Subcutaneous abdominal adipose tissue (tissue), 5 donors: ENCODE results near the gene ZMAT5.

Source experiments
- H3K27ac ChIP-seq: one replicate; pipeline ENCODE4 v1.7.0; 2013; ENCODE audit warnings: low read depth, mild to moderate bottlenecking, inconsistent platforms, low read length, moderate library complexity
- H3K27me3 ChIP-seq, 5 donors: one replicate each; pipeline ENCODE4 v1.7.0; 2013; ENCODE audit warnings: low read length in 5 of 5, inconsistent platforms in 1 of 5; ENCODE audit not compliant: control insufficient read depth in 5 of 5, insufficient read depth in 4 of 5
- H3K36me3 ChIP-seq, 5 donors: one replicate each; pipeline ENCODE4 v1.7.0; 2013; ENCODE audit warnings: low read length in 5 of 5; ENCODE audit not compliant: control insufficient read depth in 5 of 5, insufficient read depth in 5 of 5
- H3K4me1 ChIP-seq, 5 donors: one replicate each; pipeline ENCODE4 v1.7.0; 2013; ENCODE audit warnings: low read length in 5 of 5, mild to moderate bottlenecking in 3 of 5, moderate library complexity in 1 of 5; ENCODE audit not compliant: control insufficient read depth in 5 of 5, insufficient read depth in 5 of 5
- H3K4me3 ChIP-seq, 5 donors: one replicate each; pipeline ENCODE4 v1.7.0; 2013; ENCODE audit warnings: low read length in 5 of 5, low read depth in 1 of 5
- H3K9ac ChIP-seq, 5 donors: one replicate each; pipeline ENCODE4 v1.7.0; 2013; ENCODE audit warnings: low read length in 5 of 5, mild to moderate bottlenecking in 4 of 5, moderate library complexity in 3 of 5
- H3K9me3 ChIP-seq, 5 donors: one replicate each; pipeline ENCODE4 v1.7.0; 2013; ENCODE audit warnings: low read length in 5 of 5; ENCODE audit not compliant: control insufficient read depth in 5 of 5
- donor health status: healthy.
- donor health status: healthy.
- donor health status: healthy.
- donor health status: healthy.
- donor health status: healthy.

The ZMAT5 gene

GRCh38 chr22:29695129-29695926 lies 71.5 kb downstream of the ZMAT5 start:
- Histone ChIP-seq H3K27me3 (peaks cover 0 to 2% (median under 1%) of the 10 kb centered on the region in 5 donors), H3K9ac (no peak overlapping the region), H3K4me3 (no peak overlapping the region), H3K4me1 (peaks cover 2 to 36% (median 27%) of the 10 kb centered on the region in 5 donors), H3K27ac (no peak overlapping the region), H3K9me3 (no peaks in the 10 kb centered on the region), H3K36me3 (peaks cover 0 to 56% (median 33%) of the 10 kb centered on the region in 5 donors)

GRCh38 chr22:29693671-29694070 lies 73.1 kb downstream of the ZMAT5 start:
- H3K4me1 ChIP-seq, result peaks cover 2 to 40% (median 27%) of the 10 kb centered on the region in 5 donors
- no peak overlapping the region for H3K4me3 ChIP-seq
- no peaks in the 10 kb centered on the region for H3K27me3 ChIP-seq
- H3K36me3 ChIP-seq, result peaks cover 0 to 56% (median 33%) of the 10 kb centered on the region in 5 donors
- H3K27ac ChIP-seq, result no peak overlapping the region
- H3K9me3 ChIP-seq, result no peaks in the 10 kb centered on the region
- H3K9ac ChIP-seq, result peak overlapping the region in 1 of 5 donors; percentile 8

GRCh38 chr22:29693161-29693560 lies 73.6 kb downstream of the ZMAT5 start:
- Histone ChIP-seq H3K27me3 (no peaks in the 10 kb centered on the region), H3K27ac (no peak overlapping the region), H3K36me3 (peaks cover 0 to 59% (median 33%) of the 10 kb centered on the region in 5 donors), H3K4me1 (peaks cover 2 to 40% (median 27%) of the 10 kb centered on the region in 5 donors), H3K4me3 (no peak overlapping the region), H3K9me3 (no peaks in the 10 kb centered on the region), H3K9ac (peak overlapping the region in 1 of 5 donors; percentile 8)

- Histone ChIP-seq H3K4me1 (peaks cover 2 to 40% (median 27%) of the 10 kb centered on the region in 5 donors), H3K27ac (no peak overlapping the region), H3K9ac (no peak overlapping the region)
These were observed 74.5 kb downstream of the ZMAT5 start for GRCh38 chr22:29692327-29692640.

GRCh38 chr22:29691636-29692326 lies 75.0 kb downstream of the ZMAT5 start:
- Histone ChIP-seq H3K4me1 (peaks cover 2 to 40% (median 27%) of the 10 kb centered on the region in 5 donors), H3K27me3 (no peaks in the 10 kb centered on the region), H3K9me3 (no peaks in the 10 kb centered on the region), H3K9ac (no peak overlapping the region), H3K36me3 (peaks cover 0 to 63% (median 40%) of the 10 kb centered on the region in 5 donors), H3K27ac (no peak overlapping the region), H3K4me3 (peak overlapping the region in 1 of 5 donors; percentile 21)

More at GRCh38 chr22:29692327-29692640, 74.5 kb downstream of the ZMAT5 start:
- Histone ChIP-seq H3K4me3 (no peak overlapping the region), H3K36me3 (peaks cover 0 to 62% (median 36%) of the 10 kb centered on the region in 5 donors), H3K9me3 (no peaks in the 10 kb centered on the region), H3K27me3 (no peaks in the 10 kb centered on the region)

- Histone ChIP-seq H3K9ac (no peak overlapping the region), H3K36me3 (peaks cover 0 to 57% (median 39%) of the 10 kb centered on the region in 5 donors), H3K27me3 (no peaks in the 10 kb centered on the region), H3K4me3 (no peak overlapping the region), H3K9me3 (no peaks in the 10 kb centered on the region), H3K27ac (no peak overlapping the region), H3K4me1 (peaks cover 2 to 40% (median 27%) of the 10 kb centered on the region in 5 donors)
These were observed 76.3 kb downstream of the ZMAT5 start for GRCh38 chr22:29690476-29690875.

GRCh38 chr22:29689880-29690213 lies 77.0 kb downstream of the ZMAT5 start:
- Histone ChIP-seq H3K9me3 (no peaks in the 10 kb centered on the region), H3K4me3 (no peak overlapping the region), H3K27ac (no peak overlapping the region), H3K27me3 (no peaks in the 10 kb centered on the region), H3K4me1 (peaks cover 2 to 40% (median 27%) of the 10 kb centered on the region in 5 donors), H3K9ac (no peak overlapping the region), H3K36me3 (peaks cover 0 to 53% (median 35%) of the 10 kb centered on the region in 5 donors)

GRCh38 chr22:29689206-29689879 lies 77.5 kb downstream of the ZMAT5 start:
- H3K9me3 ChIP-seq, result no peaks in the 10 kb centered on the region
- H3K36me3 ChIP-seq, result peaks cover 0 to 53% (median 36%) of the 10 kb centered on the region in 5 donors
- H3K4me3 ChIP-seq, result no peak overlapping the region
- H3K4me1 ChIP-seq, result peaks cover 2 to 40% (median 27%) of the 10 kb centered on the region in 5 donors
- no peak overlapping the region for H3K27ac ChIP-seq
- no peaks in the 10 kb centered on the region for H3K27me3 ChIP-seq
- no peak overlapping the region for H3K9ac ChIP-seq

GRCh38 chr22:29684244-29684643 lies 82.6 kb downstream of the ZMAT5 start:
- Histone ChIP-seq H3K4me3 (no peak overlapping the region), H3K27ac (no peak overlapping the region), H3K4me1 (peaks cover 0 to 18% (median 13%) of the 10 kb centered on the region in 5 donors), H3K9me3 (no peaks in the 10 kb centered on the region), H3K9ac (no peak overlapping the region), H3K36me3 (peaks cover under 1 to 75% (median 51%) of the 10 kb centered on the region in 5 donors), H3K27me3 (no peaks in the 10 kb centered on the region)
